IMR-90 (cell line): ENCODE results near the gene NADK2. TPM values are rescaled to one million over a fixed set of nuclear protein-coding genes. Genes with fewer than 3 reads are reported as not detected.

Source experiments
- ATAC-seq: fragments of 200-7000 bp; cut with Tn5 transposase; 2 replicates; pipeline ENCODE4 v1.9.1; 2020; ENCODE audit warnings: low read depth, mild to moderate bottlenecking, moderate library complexity
- BruUV-seq: library from RNA; stranded (reverse); fragments of 400-500 nt; replicated peaks from 2 replicates; lab custom pipeline; 2021; lab: Mats Ljungman, UMichigan
- CTCF ChIA-PET: fragments of 300-600 bp; formaldehyde crosslinking; extraction: SDS; loops from one replicate; lab custom pipeline; 2021; ENCODE audit warnings: antibody characterized with exemption; lab: Yijun Ruan, JAX
- POLR2A ChIA-PET: fragments of 300-600 bp; sonication (Branson Sonifier 250); formaldehyde crosslinking; loops from one replicate; lab custom pipeline; 2022; ENCODE audit warnings: antibody characterized with exemption; ENCODE audit not compliant: unreplicated experiment; lab: Charles Lee
- DNase-seq: peaks from one replicate; pipeline ENCODE4 v3.0.0; 2013
- H2AFZ ChIP-seq: replicated peaks from 2 replicates; pipeline ENCODE3; 2013; ENCODE audit warnings: low read length, mild to moderate bottlenecking; ENCODE audit not compliant: poor library complexity
- H2AK5ac ChIP-seq: 2 replicates; pipeline ENCODE4 v1.6.1; 2013; ENCODE audit warnings: low read depth, low read length, inconsistent platforms
- H2AK9ac ChIP-seq: replicated peaks from 2 replicates; pipeline ENCODE3; 2013; ENCODE audit warnings: mild to moderate bottlenecking, low read depth, low read length, moderate library complexity; ENCODE audit not compliant: poor library complexity
- H2BK120ac ChIP-seq: 2 replicates; pipeline ENCODE4 v1.6.1; 2013; ENCODE audit warnings: low read depth, low read length, inconsistent platforms
- H2BK15ac ChIP-seq: 3 replicates; pipeline ENCODE4 v1.6.1; 2013; ENCODE audit warnings: low read depth, low read length, inconsistent platforms
- H2BK20ac ChIP-seq: 2 replicates; pipeline ENCODE4 v1.6.1; 2013; ENCODE audit warnings: low read depth, mild to moderate bottlenecking, inconsistent platforms, low read length, moderate library complexity
- H2BK5ac ChIP-seq: 2 replicates; pipeline ENCODE4 v1.6.1; 2013; ENCODE audit warnings: mild to moderate bottlenecking, low read depth, low read length, inconsistent platforms; ENCODE audit not compliant: poor library complexity, severe bottlenecking
- H3K14ac ChIP-seq: replicated peaks from 2 replicates; pipeline ENCODE4 v1.6.1; 2013; ENCODE audit warnings: low read depth, low read length, inconsistent platforms
- H3K18ac ChIP-seq: 2 replicates; pipeline ENCODE4 v1.6.1; 2013; ENCODE audit warnings: low read depth, low read length, control low read depth
- H3K23ac ChIP-seq: 2 replicates; pipeline ENCODE4 v1.6.1; 2013; ENCODE audit warnings: low read depth, low read length, inconsistent platforms
- H3K27ac ChIP-seq: 2 replicates; pipeline ENCODE4 v1.5.1; 2013; ENCODE audit warnings: mild to moderate bottlenecking, control low read depth, low read length; ENCODE audit not compliant: insufficient read depth
- H3K27me3 ChIP-seq: 2 replicates; pipeline ENCODE4 v1.6.1; 2013; ENCODE audit warnings: low read length; ENCODE audit not compliant: control insufficient read depth, insufficient read depth
- H3K36me3 ChIP-seq: 2 replicates; pipeline ENCODE4 v1.6.1; 2013; ENCODE audit warnings: low read length, mixed read lengths; ENCODE audit not compliant: control insufficient read depth, insufficient read depth
- H3K4ac ChIP-seq: 2 replicates; pipeline ENCODE4 v1.6.1; 2013; ENCODE audit warnings: low read depth, low read length, inconsistent platforms
- H3K4me1 ChIP-seq: 2 replicates; pipeline ENCODE4 v1.6.1; 2013; ENCODE audit warnings: low read length, mixed read lengths; ENCODE audit not compliant: control insufficient read depth, insufficient read depth
- H3K4me2 ChIP-seq: 2 replicates; pipeline ENCODE4 v1.6.1; 2013; ENCODE audit warnings: low read depth, mild to moderate bottlenecking, control low read depth, low read length, moderate library complexity
- H3K4me3 ChIP-seq: 2 replicates; pipeline ENCODE4 v1.5.1; 2013; ENCODE audit warnings: low read depth, mild to moderate bottlenecking, control low read depth, low read length, moderate library complexity; ENCODE audit not compliant: insufficient read depth
- H3K56ac ChIP-seq: 2 replicates; pipeline ENCODE4 v1.6.1; 2013; ENCODE audit warnings: low read length, inconsistent platforms; ENCODE audit not compliant: insufficient read depth; ENCODE audit errors: extremely low read depth
- H3K79me1 ChIP-seq, 2 experiments: 2 replicates each; pipeline ENCODE4 v1.6.1; 2013; ENCODE audit warnings: low read length in 2 of 2, inconsistent platforms in 1 of 2, low read depth in 1 of 2
- H3K9ac ChIP-seq: 2 replicates; pipeline ENCODE4 v1.6.1; 2013; ENCODE audit warnings: low read depth, low read length, control low read depth
- H3K9me1 ChIP-seq: 2 replicates; pipeline ENCODE4 v1.6.1; 2013; ENCODE audit warnings: low read length, inconsistent platforms; ENCODE audit not compliant: insufficient read depth
- H3K9me3 ChIP-seq: 2 replicates; pipeline ENCODE4 v1.6.1; 2013; ENCODE audit warnings: low read length; ENCODE audit not compliant: control insufficient read depth, insufficient read depth
- H4K20me1 ChIP-seq: 2 replicates; pipeline ENCODE4 v1.6.1; 2013; ENCODE audit warnings: low read length, inconsistent platforms; ENCODE audit not compliant: insufficient read depth
- H4K5ac ChIP-seq: 2 replicates; pipeline ENCODE4 v1.6.1; 2013; ENCODE audit warnings: mild to moderate bottlenecking, low read depth, low read length, control low read depth
- H4K8ac ChIP-seq, 2 experiments: 2 replicates each; pipeline ENCODE4 v1.6.1; 2013; ENCODE audit warnings: low read depth in 2 of 2, low read length in 2 of 2, control low read depth in 1 of 2, inconsistent platforms in 1 of 2
- H4K91ac ChIP-seq: 2 replicates; pipeline ENCODE4 v1.6.1; 2013; ENCODE audit warnings: low read depth, low read length, inconsistent platforms; ENCODE audit not compliant: insufficient read depth
- CHD1 ChIP-seq: IDR thresholded peaks from 2 replicates; pipeline ENCODE4 v1.6.1; 2012; ENCODE audit warnings: low read depth, low read length, improper control_type of control experiment
- CTCF ChIP-seq: conservative IDR thresholded peaks from 2 replicates; pipeline ENCODE4 v1.5.1; 2012; ENCODE audit warnings: mild to moderate bottlenecking, low read depth, low read length, improper control_type of control experiment
- MAZ ChIP-seq: IDR thresholded peaks from 2 replicates; pipeline ENCODE4 v1.6.1; 2012; ENCODE audit warnings: low read depth, mild to moderate bottlenecking, low read length, improper control_type of control experiment, moderate library complexity, borderline replicate concordance
- MXI1 ChIP-seq: IDR thresholded peaks from 2 replicates; pipeline ENCODE4 v1.6.1; 2012; ENCODE audit warnings: low read depth, mild to moderate bottlenecking, low read length, moderate library complexity, borderline replicate concordance
- POLR2A ChIP-seq: IDR thresholded peaks from 2 replicates; pipeline ENCODE4 v1.6.1; 2012; ENCODE audit warnings: mild to moderate bottlenecking, low read depth, low read length
- WGBS, 2 experiments: methylation state at CpG; one replicate each; pipeline versions ENCODE4 v1.1.5 to v1.1.7; 2013; ENCODE audit warnings: missing lambda C conversion rate in 2 of 2; ENCODE audit not compliant: insufficient read length in 1 of 2; ENCODE audit errors: extremely low coverage in 2 of 2; 5-methylcytosine and 5-hydroxymethylcytosine counted together
- dilution Hi-C: fragments of 300-500 bp; cut with HindIII; formaldehyde crosslinking; loops from one replicate; pipeline ENCODE4 v1.14.3; 2018; ENCODE audit warnings: low sequenced_read_pairs; ENCODE audit not compliant: unreplicated experiment
- in situ Hi-C: fragments of 300-500 bp; cut with MboI; formaldehyde crosslinking; loops from 3 replicates; pipeline ENCODE4 v1.14.3; 2019; ENCODE audit warnings: low sequenced_read_pairs, inconsistent platforms, mixed read lengths
- intact Hi-C: fragments of 100-400 bp; cut with micrococcal nuclease; formaldehyde crosslinking; loops from 2 replicates; pipeline ENCODE4 v1.10.0; 2022
- polyA plus RNA-seq, 3 experiments: library from polyadenylated mRNA; depleted of rRNA; stranded (reverse); fragments of >200 nt; gene quantifications; 2 replicates each; pipeline ENCODE4 v1.2.3, GENCODE V29; 2012; ENCODE audit warnings: low replicate concordance in 1 of 3
- total RNA-seq: library from RNA; depleted of rRNA; stranded (reverse); fragments of >200 nt; gene quantifications from 2 replicates; pipeline ENCODE4 v1.2.3, GENCODE V29; 2012

NADK2 gene
- total and polyA plus RNA-seq, 2 of the 4 experiments (the other 2 are of a cell fraction): 7.4 to 17.4 TPM

- ATAC-seq (no peak), DNase-seq (no peak)
- H3K27me3 ChIP-seq: peaks cover 4% of the 10 kb centered on the region
- no peak overlapping the region for H2AK5ac ChIP-seq
- no peak overlapping the region for H2BK20ac ChIP-seq
- H4K91ac ChIP-seq: no peak overlapping the region
- no peak overlapping the region for H3K23ac ChIP-seq
- intact Hi-C loops: no loop called here
- H2BK5ac ChIP-seq: no peak overlapping the region
- H3K9me3 ChIP-seq: no peaks in the 10 kb centered on the region
- H3K27ac ChIP-seq: no peak overlapping the region
- dilution Hi-C loops: no loop called here
- POLR2A ChIA-PET: no interaction called here
- no peak overlapping the region for H3K56ac ChIP-seq
- H3K4me2 ChIP-seq: no peak overlapping the region
- H2AFZ ChIP-seq: no peak overlapping the region
- CTCF ChIA-PET: no interaction called here
- H3K14ac ChIP-seq: no peak overlapping the region
- no peak overlapping the region for H2BK120ac ChIP-seq
- in situ Hi-C loops: no loop called here
- no peaks in the 10 kb centered on the region for H4K20me1 ChIP-seq
- H3K4me1 ChIP-seq: no peaks in the 10 kb centered on the region
- H2AK9ac ChIP-seq: no peak overlapping the region
- H3K18ac ChIP-seq: no peak overlapping the region
- no TSS peak for BruUV-seq
- no peak overlapping the region for H3K9ac ChIP-seq
- no peak overlapping the region for H3K4ac ChIP-seq
- H4K8ac ChIP-seq: no peak overlapping the region
- H3K4me3 ChIP-seq: no peak overlapping the region
- H4K5ac ChIP-seq: no peak overlapping the region
- no peaks in the 10 kb centered on the region for H3K9me1 ChIP-seq
- WGBS, 2 experiments: no CpG with 5 or more reads among the region's 3 CpGs
- H3K36me3 ChIP-seq: no peaks in the 10 kb centered on the region
- H3K79me1 ChIP-seq: no peaks in the 10 kb centered on the region
- H2BK15ac ChIP-seq: no peak overlapping the region
- no peak for TF ChIP-seq CTCF
- no peak for TF ChIP-seq POLR2A
- no peak for TF ChIP-seq MAZ
- TF ChIP-seq CHD1: no peak
- no peak for TF ChIP-seq MXI1
Observed at GRCh38 chr5:36270876-36271575, 29.3 kb upstream of the NADK2 start.
